ENCODE measurements around the gene FIGNL2. TPM values are rescaled to one million over a fixed set of nuclear protein-coding genes. Genes with fewer than 3 reads are reported as not detected.

The FIGNL2 gene
- total and polyA plus RNA-seq, 9 of the 15 experiments (the other 6 are each of a cell fraction or from before 2014, with no cell fraction given) = 0.01 TPM; not detected in 8

- no peak overlapping the region for H3K27ac ChIP-seq (ENCODE audit: extremely low read depth, low read depth, low read length)
- WGBS (ENCODE audit: insufficient coverage, low coverage, missing lambda C conversion rate) = 11% methylated on average over 8 of the region's 8 CpGs
- in situ Hi-C loops (cut with MboI) = loop anchor here (5.0 kb wide), 1 partner anchor 446 kb away; no protein-coding TSS in a partner anchor
Observed at GRCh38 chr12:51873251-51873994, 24.9 kb upstream of the FIGNL2 start.

GRCh38 chr12:51872689-51872981 lies 24.1 kb upstream of the FIGNL2 start:
- DNase-seq (ENCODE audit: extremely low read depth in 1 of 4, low spot score in 3 of 4) = no peak
- H3K4me3 ChIP-seq = no peak overlapping the region
- H3K4me2 ChIP-seq (ENCODE audit: insufficient read depth, low read length) = no peak overlapping the region
- H3K9me3 ChIP-seq (replicated peaks; ENCODE audit: control insufficient read depth, insufficient read depth, low read depth, low read length) = no peaks in the 10 kb centered on the region
- peaks cover 7 to 22% of the 10 kb centered on the region in 2 experiments; a peak in 4 of 5 replicates for H3K4me1 ChIP-seq (replicated peaks in 1 of 2; ENCODE audit: control insufficient read depth in 2 of 2, insufficient read depth in 2 of 2, low read length in 2 of 2)
- in situ Hi-C loops (cut with MboI) = loop anchor here (5.0 kb wide), 1 partner anchor 445 kb away; no protein-coding TSS in a partner anchor
- H3K9ac ChIP-seq (ENCODE audit: insufficient read depth in 1 of 2, low read depth in 2 of 2, low read length in 2 of 2) = no peak overlapping the region
- ChIA-PET POLR2A (no interaction called here), CTCF (ENCODE audit: low intra/inter-chr PET ratio) (no interaction called here)
- 23% methylated on average over 3 of the region's 3 CpGs for WGBS (ENCODE audit: insufficient coverage, low coverage, missing lambda C conversion rate)
- H3K27me3 ChIP-seq (ENCODE audit: control insufficient read depth in 2 of 2, insufficient read depth in 2 of 2, low read length in 2 of 2) = peaks cover 29 to 55% of the 10 kb centered on the region in 2 experiments
- H2AFZ ChIP-seq (ENCODE audit: low read depth, low read length) = no peak overlapping the region
- ATAC-seq = no peak
- no peaks in the 10 kb centered on the region for H3K79me2 ChIP-seq (ENCODE audit: control insufficient read depth, insufficient read depth, low read length)
- intact Hi-C loops (cut with micrococcal nuclease) = no loop called here
- no peak for FAIRE-seq
- no peaks in the 10 kb centered on the region for H3K9me1 ChIP-seq (ENCODE audit: control insufficient read depth, insufficient read depth, low read length)
- no TSS peak for BruUV-seq (replicated peaks)
- no peaks in the 10 kb centered on the region for H3K36me3 ChIP-seq (ENCODE audit: control insufficient read depth, insufficient read depth, low read length)
- H4K20me1 ChIP-seq (replicated peaks; ENCODE audit: control insufficient read depth, insufficient read depth, low read length) = peaks cover 6% of the 10 kb centered on the region; the same call in 1 of the 2 replicates
- H3K27ac ChIP-seq (ENCODE audit: extremely low read depth, low read depth, low read length) = no peak overlapping the region
- TF ChIP-seq PPARD (CRISPR knock-in tag; IDR thresholded peaks at IDR 0.05) (no peak), ADNP (tag; IDR thresholded peaks at IDR 0.05) (peak; percentile 81), CREBBP (IDR thresholded peaks at IDR 0.05; ENCODE audit: low read depth, low read length) (no peak), ZNF197 (CRISPR knock-in tag; IDR thresholded peaks at IDR 0.05; ENCODE audit: low read depth) (no peak), NR2F6 (CRISPR knock-in tag; IDR thresholded peaks at IDR 0.05) (no peak), RBM25 (IDR thresholded peaks at IDR 0.05; ENCODE audit: low read depth, low read length, severe bottlenecking) (peak; percentile 81), E2F5 (CRISPR knock-in tag; IDR thresholded peaks at IDR 0.05) (no peak), ZNF79 (CRISPR knock-in tag; IDR thresholded peaks at IDR 0.05; ENCODE audit: low read depth) (no peak), POU5F1 (IDR thresholded peaks at IDR 0.05; ENCODE audit: borderline replicate concordance, low read depth, low read length, partially characterized antibody) (no peak)
- TF ChIP-seq, protein P1, sequence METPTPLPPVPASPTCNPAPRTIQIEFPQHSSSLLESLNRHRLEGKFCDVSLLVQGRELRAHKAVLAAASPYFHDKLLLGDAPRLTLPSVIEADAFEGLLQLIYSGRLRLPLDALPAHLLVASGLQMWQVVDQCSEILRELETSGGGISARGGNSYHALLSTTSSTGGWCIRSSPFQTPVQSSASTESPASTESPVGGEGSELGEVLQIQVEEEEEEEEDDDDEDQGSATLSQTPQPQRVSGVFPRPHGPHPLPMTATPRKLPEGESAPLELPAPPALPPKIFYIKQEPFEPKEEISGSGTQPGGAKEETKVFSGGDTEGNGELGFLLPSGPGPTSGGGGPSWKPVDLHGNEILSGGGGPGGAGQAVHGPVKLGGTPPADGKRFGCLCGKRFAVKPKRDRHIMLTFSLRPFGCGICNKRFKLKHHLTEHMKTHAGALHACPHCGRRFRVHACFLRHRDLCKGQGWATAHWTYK (CRISPR knock-in tag; IDR thresholded peaks at IDR 0.05) = no peak

More at GRCh38 chr12:51873251-51873994, 24.9 kb upstream of the FIGNL2 start:
- Histone ChIP-seq H3K4me1 (replicated peaks in 1 of 2; ENCODE audit: control insufficient read depth in 2 of 2, insufficient read depth in 2 of 2, low read length in 2 of 2) (peaks cover 7 to 22% of the 10 kb centered on the region in 2 experiments; a peak in 4 of 5 replicates), H2AFZ (ENCODE audit: low read depth, low read length) (no peak overlapping the region), H3K27me3 (ENCODE audit: control insufficient read depth in 2 of 2, insufficient read depth in 2 of 2, low read length in 2 of 2) (peaks cover 23 to 47% of the 10 kb centered on the region in 2 experiments), H3K36me3 (ENCODE audit: control insufficient read depth, insufficient read depth, low read length) (no peaks in the 10 kb centered on the region), H3K79me2 (ENCODE audit: control insufficient read depth, insufficient read depth, low read length) (no peaks in the 10 kb centered on the region), H3K9me1 (ENCODE audit: control insufficient read depth, insufficient read depth, low read length) (no peaks in the 10 kb centered on the region), H3K4me2 (ENCODE audit: insufficient read depth, low read length) (no peak overlapping the region), H3K4me3 (no peak overlapping the region), H3K9me3 (replicated peaks; ENCODE audit: control insufficient read depth, insufficient read depth, low read depth, low read length) (no peaks in the 10 kb centered on the region), H3K9ac (ENCODE audit: insufficient read depth in 1 of 2, low read depth in 2 of 2, low read length in 2 of 2) (no peak overlapping the region; a peak in 1 of 4 replicates), H4K20me1 (replicated peaks; ENCODE audit: control insufficient read depth, insufficient read depth, low read length) (no peaks in the 10 kb centered on the region; the same call in 1 of the 2 replicates)
- ATAC-seq = no peak
- DNase-seq (ENCODE audit: extremely low read depth in 1 of 4, low spot score in 3 of 4) = no peak
- no TSS peak for BruUV-seq (replicated peaks)
- FAIRE-seq = no peak
- TF ChIP-seq MTA3 (IDR thresholded peaks at IDR 0.05; ENCODE audit: borderline replicate concordance) (no peak), NR2C2 (CRISPR knock-in tag; IDR thresholded peaks at IDR 0.05) (no peak), NR2C2 (tag; IDR thresholded peaks at IDR 0.05) (peak; percentile 10; the same call in 1 of the 2 replicates), HNRNPK (IDR thresholded peaks at IDR 0.05; ENCODE audit: low read depth, low read length, poor library complexity, severe bottlenecking) (no peak)
- intact Hi-C loops (cut with micrococcal nuclease) = no loop called here
- CTCF ChIA-PET (ENCODE audit: low intra/inter-chr PET ratio) = no interaction called here
- POLR2A ChIA-PET = interaction anchor here (0.6 kb wide), 1 partner anchor 351 kb away, joined by 3 read pairs; no protein-coding TSS in a partner anchor

Data from K562 (cell line).